Body of pancreas (tissue), 4 donors: ENCODE data around the gene C12orf60.

ENCODE experiments used
- POLR2A ChIP-seq, 3 donors: fragments of 450-650 bp; IDR thresholded peaks; one replicate each; pipeline ENCODE4 v1.6.1; 2016; ENCODE audit warnings: antibody characterized with exemption in 3 of 3, mild to moderate bottlenecking in 2 of 3
- TF ChIP-seq, protein P1 (sequence below), 7 experiments: fragments of 450-650 bp in 4 of 7; fragments of 200-600 bp in 3 of 7; sonication (generic) in 3 of 7; IDR thresholded peaks; one replicate each; pipeline ENCODE4 v1.5.1; 2016 to 2019; ENCODE audit warnings: antibody characterized with exemption in 7 of 7

DNA sequence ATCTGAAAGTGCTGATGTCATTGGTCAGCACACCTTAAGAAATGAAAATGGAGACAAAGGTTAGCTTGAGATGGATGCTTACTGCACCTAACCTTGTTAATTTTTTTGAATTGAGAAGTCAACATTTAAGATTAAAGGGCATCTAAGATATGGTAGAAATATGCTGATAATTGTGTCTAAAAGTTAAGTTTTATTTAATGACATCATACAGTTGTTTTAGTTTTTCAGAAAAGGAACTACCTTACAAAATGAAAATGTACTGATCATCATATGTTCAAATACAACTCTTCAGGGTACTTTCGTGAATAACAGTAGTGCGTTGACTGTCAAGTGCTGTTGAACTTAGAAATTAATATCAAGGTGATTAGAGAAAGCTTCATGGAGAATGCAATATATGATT lies 8.0 kb downstream of the C12orf60 start:
- TF ChIP-seq POLR2A (IDR thresholded peaks at IDR 0.05) = no peak
- TF ChIP-seq, protein P1, sequence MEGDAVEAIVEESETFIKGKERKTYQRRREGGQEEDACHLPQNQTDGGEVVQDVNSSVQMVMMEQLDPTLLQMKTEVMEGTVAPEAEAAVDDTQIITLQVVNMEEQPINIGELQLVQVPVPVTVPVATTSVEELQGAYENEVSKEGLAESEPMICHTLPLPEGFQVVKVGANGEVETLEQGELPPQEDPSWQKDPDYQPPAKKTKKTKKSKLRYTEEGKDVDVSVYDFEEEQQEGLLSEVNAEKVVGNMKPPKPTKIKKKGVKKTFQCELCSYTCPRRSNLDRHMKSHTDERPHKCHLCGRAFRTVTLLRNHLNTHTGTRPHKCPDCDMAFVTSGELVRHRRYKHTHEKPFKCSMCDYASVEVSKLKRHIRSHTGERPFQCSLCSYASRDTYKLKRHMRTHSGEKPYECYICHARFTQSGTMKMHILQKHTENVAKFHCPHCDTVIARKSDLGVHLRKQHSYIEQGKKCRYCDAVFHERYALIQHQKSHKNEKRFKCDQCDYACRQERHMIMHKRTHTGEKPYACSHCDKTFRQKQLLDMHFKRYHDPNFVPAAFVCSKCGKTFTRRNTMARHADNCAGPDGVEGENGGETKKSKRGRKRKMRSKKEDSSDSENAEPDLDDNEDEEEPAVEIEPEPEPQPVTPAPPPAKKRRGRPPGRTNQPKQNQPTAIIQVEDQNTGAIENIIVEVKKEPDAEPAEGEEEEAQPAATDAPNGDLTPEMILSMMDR (IDR thresholded peaks at IDR 0.05) = no peak
